ENCODE data around the gene UNC79. TPM values are rescaled to one million over a fixed set of nuclear protein-coding genes. Genes with fewer than 3 reads are reported as not detected.

The UNC79 gene
- total and polyA plus RNA-seq, 2 experiments from 2014 or later = 0.04 TPM; not detected in 1

GRCh38 chr14:93691042-93691780 is 260.5 kb downstream of the UNC79 start:
- H3K9me2 ChIP-seq (ENCODE audit: insufficient read depth) = no peaks in the 10 kb centered on the region
- no peaks in the 10 kb centered on the region for H4K20me1 ChIP-seq (ENCODE audit: insufficient read depth)
- 47 to 54% methylated on average over 16 of the region's 16 CpGs for WGBS, 2 experiments (ENCODE audit: low coverage in 1 of 2, low lambda C conversion rate in 2 of 2, missing lambda C conversion rate in 2 of 2)
- no peaks in the 10 kb centered on the region for H3K4me1 ChIP-seq (ENCODE audit: insufficient read depth)
- H3K4me2 ChIP-seq (ENCODE audit: unreplicated experiment) = no peak overlapping the region
- H2AFZ ChIP-seq = no peak overlapping the region
- TF ChIP-seq EZH2 (IDR thresholded peaks at IDR 0.05; ENCODE audit: insufficient read depth, poor library complexity, severe bottlenecking) (no peak), EZH2phosphoT487 (IDR thresholded peaks at IDR 0.05; ENCODE audit: insufficient read depth, low read depth) (no peak)
- H3K9me3 ChIP-seq (ENCODE audit: low read depth) = no peaks in the 10 kb centered on the region
- H3K27me3 ChIP-seq (replicated peaks; ENCODE audit: insufficient read depth) = no peaks in the 10 kb centered on the region
- H3K36me3 ChIP-seq (ENCODE audit: low read depth) = no peaks in the 10 kb centered on the region
- H3K27ac ChIP-seq = no peak overlapping the region
- in situ Hi-C loops (cut with MboI) = no loop called here
- no peak overlapping the region for H3K9ac ChIP-seq
- no peak overlapping the region for H3K4me3 ChIP-seq
- no peaks in the 10 kb centered on the region for H3K79me2 ChIP-seq (ENCODE audit: insufficient read depth)
- no peaks in the 10 kb centered on the region for H3F3A ChIP-seq (ENCODE audit: insufficient read depth)
- DNase-seq = no peak

GRCh38 chr14:93693914-93694313 is 263.2 kb downstream of the UNC79 start:
- Histone ChIP-seq H2AFZ (no peak overlapping the region), H3K9ac (no peak overlapping the region), H3K9me3 (ENCODE audit: low read depth) (no peaks in the 10 kb centered on the region), H3K79me2 (ENCODE audit: insufficient read depth) (no peaks in the 10 kb centered on the region), H3K36me3 (ENCODE audit: low read depth) (no peaks in the 10 kb centered on the region), H3K9me2 (ENCODE audit: insufficient read depth) (no peaks in the 10 kb centered on the region), H3K4me1 (ENCODE audit: insufficient read depth) (no peaks in the 10 kb centered on the region), H3F3A (ENCODE audit: insufficient read depth) (no peaks in the 10 kb centered on the region), H3K27ac (no peak overlapping the region), H4K20me1 (ENCODE audit: insufficient read depth) (no peaks in the 10 kb centered on the region), H3K27me3 (replicated peaks; ENCODE audit: insufficient read depth) (no peaks in the 10 kb centered on the region), H3K4me3 (no peak overlapping the region), H3K4me2 (ENCODE audit: unreplicated experiment) (no peak overlapping the region)
- TF ChIP-seq EZH2 (IDR thresholded peaks at IDR 0.05; ENCODE audit: insufficient read depth, poor library complexity, severe bottlenecking) = no peak
- TF ChIP-seq EZH2phosphoT487 (IDR thresholded peaks at IDR 0.05; ENCODE audit: insufficient read depth, low read depth) = no peak
- DNase-seq = no peak
- 26 to 34% methylated on average over 6 of the region's 6 CpGs for WGBS, 2 experiments (ENCODE audit: low coverage in 1 of 2, low lambda C conversion rate in 2 of 2, missing lambda C conversion rate in 2 of 2)
- in situ Hi-C loops (cut with MboI) = no loop called here

- in situ Hi-C loops (cut with MboI) = no loop called here
- no peaks in the 10 kb centered on the region for H3K79me2 ChIP-seq (ENCODE audit: insufficient read depth)
- H3K4me2 ChIP-seq (ENCODE audit: unreplicated experiment) = no peak overlapping the region
- TF ChIP-seq EZH2 (IDR thresholded peaks at IDR 0.05; ENCODE audit: insufficient read depth, poor library complexity, severe bottlenecking) (no peak), EZH2phosphoT487 (IDR thresholded peaks at IDR 0.05; ENCODE audit: insufficient read depth, low read depth) (no peak)
- H3K36me3 ChIP-seq (ENCODE audit: low read depth) = no peaks in the 10 kb centered on the region
- H3K4me1 ChIP-seq (ENCODE audit: insufficient read depth) = no peaks in the 10 kb centered on the region
- no peak for DNase-seq
- H2AFZ ChIP-seq = no peak overlapping the region
- H3K4me3 ChIP-seq = no peak overlapping the region
- H3K9me2 ChIP-seq (ENCODE audit: insufficient read depth) = no peaks in the 10 kb centered on the region
- H3K27ac ChIP-seq = no peak overlapping the region
- H3F3A ChIP-seq (ENCODE audit: insufficient read depth) = no peaks in the 10 kb centered on the region
- no peaks in the 10 kb centered on the region for H3K27me3 ChIP-seq (replicated peaks; ENCODE audit: insufficient read depth)
- no peaks in the 10 kb centered on the region for H4K20me1 ChIP-seq (ENCODE audit: insufficient read depth)
- H3K9ac ChIP-seq = no peak overlapping the region
- no peaks in the 10 kb centered on the region for H3K9me3 ChIP-seq (ENCODE audit: low read depth)
Observed at GRCh38 chr14:93700928-93701327, 270.2 kb downstream of the UNC79 start.

DNA sequence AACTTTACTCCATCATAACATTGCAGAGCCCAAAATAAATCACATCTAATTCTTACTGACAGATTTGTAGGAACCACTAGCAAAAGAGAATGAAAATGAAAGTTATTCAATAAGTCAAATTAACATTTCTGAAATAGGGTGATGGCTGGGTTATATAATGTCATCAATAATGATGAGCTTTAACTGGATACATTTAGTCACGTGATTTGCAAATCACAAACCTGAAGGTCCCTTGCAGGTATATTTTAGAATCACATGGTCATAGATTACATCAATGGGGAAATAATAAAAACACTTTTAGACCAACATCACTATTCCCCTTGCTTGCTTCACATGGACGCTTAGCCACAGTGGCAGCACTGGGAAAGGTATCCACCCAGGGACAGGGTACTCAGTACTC is 270.8 kb downstream of the UNC79 start:
- Histone ChIP-seq H3K4me1 (ENCODE audit: insufficient read depth) (no peaks in the 10 kb centered on the region), H2AFZ (no peak overlapping the region), H3K4me3 (no peak overlapping the region), H3F3A (ENCODE audit: insufficient read depth) (no peaks in the 10 kb centered on the region), H3K9me3 (ENCODE audit: low read depth) (no peaks in the 10 kb centered on the region), H3K36me3 (ENCODE audit: low read depth) (no peaks in the 10 kb centered on the region), H3K79me2 (ENCODE audit: insufficient read depth) (no peaks in the 10 kb centered on the region), H3K4me2 (ENCODE audit: unreplicated experiment) (no peak overlapping the region), H3K27me3 (replicated peaks; ENCODE audit: insufficient read depth) (no peaks in the 10 kb centered on the region), H3K9ac (no peak overlapping the region), H4K20me1 (ENCODE audit: insufficient read depth) (no peaks in the 10 kb centered on the region), H3K27ac (no peak overlapping the region), H3K9me2 (ENCODE audit: insufficient read depth) (no peaks in the 10 kb centered on the region)
- TF ChIP-seq EZH2phosphoT487 (IDR thresholded peaks at IDR 0.05; ENCODE audit: insufficient read depth, low read depth) = no peak
- TF ChIP-seq EZH2 (IDR thresholded peaks at IDR 0.05; ENCODE audit: insufficient read depth, poor library complexity, severe bottlenecking) = no peak
- no peak for DNase-seq
- 40 to 56% methylated on average over 2 of the region's 2 CpGs for WGBS, 2 experiments (ENCODE audit: low coverage in 1 of 2, low lambda C conversion rate in 2 of 2, missing lambda C conversion rate in 2 of 2)
- in situ Hi-C loops (cut with MboI) = no loop called here
